Measurements from ENCODE around the gene VPS37D.

The VPS37D gene

GRCh38 chr7:73622527-73622908, 45.1 kb upstream of the VPS37D start:
- ATAC-seq: no peak
- TF ChIP-seq OSR1 (CRISPR knock-in tag; IDR thresholded peaks at IDR 0.05) (no peak), SNAI2 (CRISPR knock-in tag; IDR thresholded peaks at IDR 0.05) (no peak), GLIS3 (CRISPR knock-in tag; IDR thresholded peaks at IDR 0.05) (no peak), TOX (CRISPR knock-in tag; IDR thresholded peaks at IDR 0.05; ENCODE audit: borderline replicate concordance) (no peak), ISL1 (CRISPR knock-in tag; IDR thresholded peaks at IDR 0.05) (no peak), CREB5 (CRISPR knock-in tag; IDR thresholded peaks at IDR 0.05; ENCODE audit: low read depth) (no peak), ZNF8 (CRISPR knock-in tag; IDR thresholded peaks at IDR 0.05) (no peak), PPARA (CRISPR knock-in tag; IDR thresholded peaks at IDR 0.05; ENCODE audit: borderline replicate concordance) (no peak), BACH2 (CRISPR knock-in tag; IDR thresholded peaks at IDR 0.05; ENCODE audit: borderline replicate concordance) (no peak), ZC3H10 (CRISPR knock-in tag; IDR thresholded peaks at IDR 0.05) (no peak), ZNF565 (CRISPR knock-in tag; conservative IDR thresholded peaks at IDR 0.05; ENCODE audit: low read depth) (no peak), ZFP3 (CRISPR knock-in tag; IDR thresholded peaks at IDR 0.05) (no peak), TCF4 (CRISPR knock-in tag; IDR thresholded peaks at IDR 0.05; ENCODE audit: borderline replicate concordance) (no peak), ZFP30 (CRISPR knock-in tag; IDR thresholded peaks at IDR 0.05) (no peak), CSRNP3 (CRISPR knock-in tag; IDR thresholded peaks at IDR 0.05) (no peak), CSDC2 (CRISPR knock-in tag; IDR thresholded peaks at IDR 0.05) (no peak)
- TF ChIP-seq, protein P1, sequence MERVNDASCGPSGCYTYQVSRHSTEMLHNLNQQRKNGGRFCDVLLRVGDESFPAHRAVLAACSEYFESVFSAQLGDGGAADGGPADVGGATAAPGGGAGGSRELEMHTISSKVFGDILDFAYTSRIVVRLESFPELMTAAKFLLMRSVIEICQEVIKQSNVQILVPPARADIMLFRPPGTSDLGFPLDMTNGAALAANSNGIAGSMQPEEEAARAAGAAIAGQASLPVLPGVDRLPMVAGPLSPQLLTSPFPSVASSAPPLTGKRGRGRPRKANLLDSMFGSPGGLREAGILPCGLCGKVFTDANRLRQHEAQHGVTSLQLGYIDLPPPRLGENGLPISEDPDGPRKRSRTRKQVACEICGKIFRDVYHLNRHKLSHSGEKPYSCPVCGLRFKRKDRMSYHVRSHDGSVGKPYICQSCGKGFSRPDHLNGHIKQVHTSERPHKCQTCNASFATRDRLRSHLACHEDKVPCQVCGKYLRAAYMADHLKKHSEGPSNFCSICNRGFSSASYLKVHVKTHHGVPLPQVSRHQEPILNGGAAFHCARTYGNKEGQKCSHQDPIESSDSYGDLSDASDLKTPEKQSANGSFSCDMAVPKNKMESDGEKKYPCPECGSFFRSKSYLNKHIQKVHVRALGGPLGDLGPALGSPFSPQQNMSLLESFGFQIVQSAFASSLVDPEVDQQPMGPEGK (CRISPR knock-in tag; IDR thresholded peaks at IDR 0.05; ENCODE audit: borderline replicate concordance): no peak
- TF ChIP-seq, protein P2, sequence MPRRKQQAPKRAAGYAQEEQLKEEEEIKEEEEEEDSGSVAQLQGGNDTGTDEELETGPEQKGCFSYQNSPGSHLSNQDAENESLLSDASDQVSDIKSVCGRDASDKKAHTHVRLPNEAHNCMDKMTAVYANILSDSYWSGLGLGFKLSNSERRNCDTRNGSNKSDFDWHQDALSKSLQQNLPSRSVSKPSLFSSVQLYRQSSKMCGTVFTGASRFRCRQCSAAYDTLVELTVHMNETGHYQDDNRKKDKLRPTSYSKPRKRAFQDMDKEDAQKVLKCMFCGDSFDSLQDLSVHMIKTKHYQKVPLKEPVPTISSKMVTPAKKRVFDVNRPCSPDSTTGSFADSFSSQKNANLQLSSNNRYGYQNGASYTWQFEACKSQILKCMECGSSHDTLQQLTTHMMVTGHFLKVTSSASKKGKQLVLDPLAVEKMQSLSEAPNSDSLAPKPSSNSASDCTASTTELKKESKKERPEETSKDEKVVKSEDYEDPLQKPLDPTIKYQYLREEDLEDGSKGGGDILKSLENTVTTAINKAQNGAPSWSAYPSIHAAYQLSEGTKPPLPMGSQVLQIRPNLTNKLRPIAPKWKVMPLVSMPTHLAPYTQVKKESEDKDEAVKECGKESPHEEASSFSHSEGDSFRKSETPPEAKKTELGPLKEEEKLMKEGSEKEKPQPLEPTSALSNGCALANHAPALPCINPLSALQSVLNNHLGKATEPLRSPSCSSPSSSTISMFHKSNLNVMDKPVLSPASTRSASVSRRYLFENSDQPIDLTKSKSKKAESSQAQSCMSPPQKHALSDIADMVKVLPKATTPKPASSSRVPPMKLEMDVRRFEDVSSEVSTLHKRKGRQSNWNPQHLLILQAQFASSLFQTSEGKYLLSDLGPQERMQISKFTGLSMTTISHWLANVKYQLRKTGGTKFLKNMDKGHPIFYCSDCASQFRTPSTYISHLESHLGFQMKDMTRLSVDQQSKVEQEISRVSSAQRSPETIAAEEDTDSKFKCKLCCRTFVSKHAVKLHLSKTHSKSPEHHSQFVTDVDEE (CRISPR knock-in tag; IDR thresholded peaks at IDR 0.05): no peak

DNA sequence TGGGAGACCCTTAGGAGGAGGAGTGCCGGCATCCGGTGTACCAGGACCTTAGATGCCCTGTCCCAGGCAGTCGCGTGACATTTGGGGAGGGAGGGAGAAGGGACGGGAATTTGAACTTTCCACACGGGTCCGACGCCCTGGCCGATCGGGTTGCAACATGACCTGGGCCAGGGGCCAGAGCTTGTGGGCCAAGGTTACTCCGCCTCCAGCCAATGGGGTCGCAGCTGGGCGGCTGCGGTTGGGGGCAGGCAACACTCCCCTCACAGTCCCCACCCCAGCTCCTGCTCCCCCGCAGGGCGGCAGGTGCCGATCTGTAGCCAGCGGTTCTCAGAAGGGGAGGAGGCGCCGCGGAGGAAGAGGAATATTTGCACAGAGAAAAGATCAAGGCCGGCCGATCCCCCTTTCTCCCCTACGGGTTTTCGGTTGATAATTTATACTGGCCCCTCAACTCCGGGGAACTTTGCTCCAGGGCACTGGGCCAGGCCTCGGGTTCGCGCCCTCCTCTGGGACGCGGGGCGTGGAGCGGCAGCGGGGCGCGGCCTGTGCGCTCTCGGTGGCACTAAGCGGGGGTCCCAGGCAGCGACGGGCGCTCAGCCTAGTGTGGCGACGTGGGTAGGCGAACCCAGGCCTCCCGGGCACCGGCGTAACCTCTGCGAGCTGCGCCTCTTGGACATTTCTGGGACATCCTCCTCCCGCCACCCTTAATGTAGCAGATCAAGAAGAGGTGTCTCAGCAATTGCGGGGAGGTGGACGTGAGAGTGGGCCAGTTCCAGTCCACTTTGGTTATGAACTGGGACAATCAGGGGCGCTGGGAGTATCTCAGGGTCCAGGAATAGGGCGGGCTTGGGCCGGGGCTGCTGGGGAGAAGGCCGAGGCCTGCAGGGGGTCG, 44.5 kb upstream of the VPS37D start:
- no peak for ATAC-seq

More for the DNA sequence above, 44.5 kb upstream of the VPS37D start:
- TF ChIP-seq ZNF565 (CRISPR knock-in tag; conservative IDR thresholded peaks at IDR 0.05; ENCODE audit: low read depth): no peak
- TF ChIP-seq, protein P3, sequence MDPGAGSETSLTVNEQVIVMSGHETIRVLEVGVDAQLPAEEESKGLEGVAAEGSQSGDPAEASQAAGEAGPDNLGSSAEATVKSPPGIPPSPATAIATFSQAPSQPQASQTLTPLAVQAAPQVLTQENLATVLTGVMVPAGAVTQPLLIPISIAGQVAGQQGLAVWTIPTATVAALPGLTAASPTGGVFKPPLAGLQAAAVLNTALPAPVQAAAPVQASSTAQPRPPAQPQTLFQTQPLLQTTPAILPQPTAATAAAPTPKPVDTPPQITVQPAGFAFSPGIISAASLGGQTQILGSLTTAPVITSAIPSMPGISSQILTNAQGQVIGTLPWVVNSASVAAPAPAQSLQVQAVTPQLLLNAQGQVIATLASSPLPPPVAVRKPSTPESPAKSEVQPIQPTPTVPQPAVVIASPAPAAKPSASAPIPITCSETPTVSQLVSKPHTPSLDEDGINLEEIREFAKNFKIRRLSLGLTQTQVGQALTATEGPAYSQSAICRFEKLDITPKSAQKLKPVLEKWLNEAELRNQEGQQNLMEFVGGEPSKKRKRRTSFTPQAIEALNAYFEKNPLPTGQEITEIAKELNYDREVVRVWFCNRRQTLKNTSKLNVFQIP (CRISPR knock-in tag; IDR thresholded peaks at IDR 0.05; ENCODE audit: borderline replicate concordance, low read depth): no peak
- TF ChIP-seq CSDC2 (CRISPR knock-in tag; IDR thresholded peaks at IDR 0.05): no peak
- no peak for TF ChIP-seq CREB5 (CRISPR knock-in tag; IDR thresholded peaks at IDR 0.05; ENCODE audit: low read depth)
- TF ChIP-seq ZC3H10 (CRISPR knock-in tag; IDR thresholded peaks at IDR 0.05): no peak

All from SK-N-SH treated with all-trans-retinoic acid at 6 μM for 48 hours (cell line).